WI38 (cell line): ENCODE results near the gene IQSEC1.

Experiments
- H3K4me3 ChIP-seq: 2 replicates; pipeline ENCODE4 v1.5.1; 2011; ENCODE audit warnings: low read depth, mild to moderate bottlenecking, control low read depth, low read length
- TF ChIP-seq, protein P1 (sequence below): IDR thresholded peaks from 2 replicates; pipeline ENCODE4 v1.5.1; 2012; ENCODE audit warnings: low read depth, mild to moderate bottlenecking, control low read depth, low read length

IQSEC1 gene

DNA sequence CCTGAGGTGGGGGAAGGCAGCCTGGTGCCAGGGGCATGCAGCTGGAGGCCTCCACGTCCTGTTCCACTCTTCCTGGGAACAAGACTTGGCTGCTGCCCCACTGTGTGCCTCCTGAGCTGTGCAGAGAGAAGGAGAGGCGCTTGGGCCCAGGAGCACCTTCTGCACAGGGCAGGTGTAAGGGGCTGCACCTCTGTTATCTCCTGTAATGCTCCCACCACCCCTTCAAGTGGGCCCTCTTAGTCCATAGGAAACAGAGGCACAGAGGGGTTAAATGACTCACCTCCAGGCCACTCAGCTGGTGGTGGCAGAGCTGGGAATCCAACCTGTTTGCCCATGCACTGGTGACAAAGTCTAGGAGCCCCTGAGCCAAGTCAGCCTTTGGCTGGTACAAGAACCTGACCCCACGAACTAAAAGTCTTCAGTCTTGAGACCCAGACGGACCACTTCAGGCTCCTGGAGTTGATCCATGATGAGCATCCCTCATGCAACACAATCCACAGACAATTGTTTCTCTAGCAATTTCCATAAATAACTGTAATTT, 93.2 kb downstream of the IQSEC1 start:
- TF ChIP-seq, protein P1, sequence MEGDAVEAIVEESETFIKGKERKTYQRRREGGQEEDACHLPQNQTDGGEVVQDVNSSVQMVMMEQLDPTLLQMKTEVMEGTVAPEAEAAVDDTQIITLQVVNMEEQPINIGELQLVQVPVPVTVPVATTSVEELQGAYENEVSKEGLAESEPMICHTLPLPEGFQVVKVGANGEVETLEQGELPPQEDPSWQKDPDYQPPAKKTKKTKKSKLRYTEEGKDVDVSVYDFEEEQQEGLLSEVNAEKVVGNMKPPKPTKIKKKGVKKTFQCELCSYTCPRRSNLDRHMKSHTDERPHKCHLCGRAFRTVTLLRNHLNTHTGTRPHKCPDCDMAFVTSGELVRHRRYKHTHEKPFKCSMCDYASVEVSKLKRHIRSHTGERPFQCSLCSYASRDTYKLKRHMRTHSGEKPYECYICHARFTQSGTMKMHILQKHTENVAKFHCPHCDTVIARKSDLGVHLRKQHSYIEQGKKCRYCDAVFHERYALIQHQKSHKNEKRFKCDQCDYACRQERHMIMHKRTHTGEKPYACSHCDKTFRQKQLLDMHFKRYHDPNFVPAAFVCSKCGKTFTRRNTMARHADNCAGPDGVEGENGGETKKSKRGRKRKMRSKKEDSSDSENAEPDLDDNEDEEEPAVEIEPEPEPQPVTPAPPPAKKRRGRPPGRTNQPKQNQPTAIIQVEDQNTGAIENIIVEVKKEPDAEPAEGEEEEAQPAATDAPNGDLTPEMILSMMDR, result no peak
- no peak overlapping the region for H3K4me3 ChIP-seq

GRCh38 chr3:12979151-12979946, 93.9 kb downstream of the IQSEC1 start:
- H3K4me3 ChIP-seq, result no peak overlapping the region
- TF ChIP-seq, protein P1, result no peak

- TF ChIP-seq, protein P1, result no peak
These were observed 94.5 kb downstream of the IQSEC1 start for GRCh38 chr3:12978682-12979081.

DNA sequence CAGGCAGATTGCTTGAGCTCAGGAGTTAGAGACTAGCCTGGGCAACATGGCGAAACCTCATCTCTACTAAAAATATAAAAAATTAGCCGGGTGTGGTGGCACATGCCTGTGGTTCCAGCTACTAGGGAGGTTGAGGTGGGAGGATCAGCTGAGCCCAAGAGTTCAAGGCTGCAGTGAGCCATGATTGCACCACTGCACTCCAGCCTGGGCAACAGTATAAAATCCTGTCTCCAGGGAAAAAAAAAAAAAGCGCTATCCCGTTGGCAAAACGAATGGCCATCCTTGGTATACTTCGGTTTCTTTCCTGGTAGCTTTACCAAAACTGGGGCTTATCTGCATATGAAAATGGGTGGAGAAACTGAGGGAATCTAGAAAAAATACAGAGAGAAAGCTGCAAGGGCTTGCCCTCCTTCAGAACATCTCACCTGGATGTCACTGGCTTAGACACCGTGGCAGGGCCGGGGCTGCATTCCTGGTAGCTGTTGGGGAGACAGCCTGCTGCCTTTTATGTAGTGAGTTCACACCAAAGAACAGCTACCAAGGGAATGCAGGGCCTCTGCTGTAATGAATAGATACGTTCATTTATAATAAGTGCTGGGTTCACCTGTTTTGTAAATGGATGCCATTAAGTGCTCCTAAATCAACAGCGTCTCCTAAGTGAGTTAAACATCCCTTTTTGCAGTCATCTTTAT, 96.0 kb downstream of the IQSEC1 start:
- no peak overlapping the region for H3K4me3 ChIP-seq
- TF ChIP-seq, protein P1, result no peak

More at GRCh38 chr3:12978682-12979081, 94.5 kb downstream of the IQSEC1 start:
- no peak overlapping the region for H3K4me3 ChIP-seq

DNA sequence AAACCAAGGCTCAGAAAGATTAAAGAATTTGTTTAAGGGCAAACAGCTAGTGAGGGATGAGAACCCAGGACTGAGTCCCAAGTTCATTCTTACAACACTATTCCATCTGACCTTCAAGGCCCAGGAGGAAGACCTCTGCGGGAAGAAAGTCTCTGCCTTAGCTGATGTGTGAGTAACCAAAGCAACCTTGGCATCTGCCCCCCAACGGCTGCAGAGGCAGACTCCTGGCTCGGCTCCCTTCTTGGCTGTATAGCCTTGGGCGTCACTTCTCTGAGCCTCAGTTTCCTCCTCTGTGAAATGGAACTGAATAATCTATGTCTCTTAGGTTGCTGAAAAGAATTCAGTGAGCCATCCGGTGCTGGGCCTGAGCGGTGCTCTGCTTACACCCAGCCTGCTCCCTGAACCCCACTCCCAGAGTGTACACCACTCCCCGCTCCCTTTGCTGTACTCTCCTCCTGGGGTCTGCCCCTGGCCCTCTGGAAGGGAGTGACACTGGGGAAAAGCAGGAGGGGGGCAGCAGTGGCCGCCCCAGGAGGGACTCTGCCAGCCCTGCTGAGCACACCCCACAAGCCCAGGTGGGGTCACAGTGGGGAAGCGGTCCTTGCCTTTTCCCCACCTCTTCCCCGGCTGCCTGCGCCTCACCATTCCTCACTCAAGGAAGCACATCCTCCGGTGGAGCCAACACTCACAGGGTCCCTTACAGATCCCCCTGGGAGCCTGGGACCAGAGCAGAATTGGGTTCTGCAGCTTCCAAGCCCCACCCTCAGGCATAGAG, 97.3 kb downstream of the IQSEC1 start:
- TF ChIP-seq, protein P1, result no peak
- no peak overlapping the region for H3K4me3 ChIP-seq

DNA sequence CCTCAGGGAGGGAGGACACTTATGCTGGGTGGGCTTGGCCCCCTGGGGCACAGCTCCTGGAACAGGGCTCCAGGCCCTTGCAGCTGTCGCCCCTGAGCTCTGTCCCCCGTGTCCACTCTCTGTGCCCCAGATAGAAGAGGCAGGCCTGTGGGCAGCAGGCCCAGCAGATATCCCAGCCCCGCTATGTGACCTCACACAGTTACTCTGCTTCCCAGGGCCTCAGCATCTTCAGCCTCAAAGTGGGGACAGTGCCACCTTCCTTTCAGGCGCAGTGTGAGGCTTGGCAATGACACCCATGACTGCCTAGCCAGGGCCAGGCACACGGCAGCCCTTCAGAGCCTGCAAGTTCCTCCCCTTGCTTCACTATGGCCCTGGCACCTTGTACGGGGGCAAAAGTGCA, 98.4 kb downstream of the IQSEC1 start:
- TF ChIP-seq, protein P1, result no peak
- no peak overlapping the region for H3K4me3 ChIP-seq
